ENCODE measurements around the gene ANKRD23. TPM values are rescaled to one million over a fixed set of nuclear protein-coding genes. Genes with fewer than 3 reads are reported as not detected.
"Not testable (repeated sequence)": the region's sequence is repeated elsewhere in the genome, so short reads cannot be mapped to it uniquely, and the experiment has no call there.

ANKRD23 gene
- total RNA-seq (2014; rRNA removed; shearing (Covaris generic)) = 1.8 and 4.0 TPM in 2 replicates
- polyA plus RNA-seq (2015; cell fraction: cytosol; rRNA removed) = 1.9 and 2.0 TPM in 2 replicates
- 13.6 and 29.5 TPM in 2 replicates for polyA plus RNA-seq (2015; cell fraction: nucleus; rRNA removed)

DNA sequence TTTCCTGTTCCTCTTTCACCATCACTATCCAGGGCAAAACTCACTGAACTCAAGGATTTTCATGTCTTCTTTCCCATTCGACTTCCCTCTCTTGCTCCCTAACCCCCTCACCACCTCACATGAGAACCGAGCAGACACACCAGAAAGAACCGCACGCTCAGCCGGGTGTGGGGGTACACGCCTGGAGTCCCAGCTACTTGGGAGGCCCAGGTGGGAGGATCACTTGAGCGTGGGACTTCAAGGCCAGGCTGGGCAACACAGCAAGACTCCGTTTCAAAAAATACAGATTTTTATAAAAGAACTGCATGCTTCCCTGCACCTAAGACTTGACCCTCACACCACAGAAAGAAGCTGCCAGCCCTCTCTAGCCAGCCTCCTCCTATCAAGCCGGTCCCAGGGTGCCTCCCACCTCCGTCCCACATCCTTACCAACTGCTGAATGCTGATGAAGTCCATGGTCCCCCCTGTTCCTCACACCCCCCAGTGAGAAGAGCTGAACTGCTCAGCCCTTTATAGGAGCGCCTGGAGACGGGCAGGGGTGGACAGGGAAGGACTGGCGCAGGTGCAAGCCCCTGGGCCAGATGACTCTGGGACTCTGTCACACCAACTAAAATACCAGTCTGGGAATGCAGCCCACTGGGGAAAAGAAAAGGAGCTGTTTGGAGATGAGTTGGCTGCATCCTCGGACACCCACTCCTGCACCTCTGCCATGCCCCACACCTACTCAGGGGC is at the start of gene ANKRD23:
Gene ANKRD23, minus strand, starts transcription at position 484 of the 731 bp plus-strand sequence. Its CDS starts 29 bp downstream, at position 455.
- in situ Hi-C loops (cut with HindIII; ENCODE audit: low pct_unique_long_range_greater_than_20kb, low sequenced_read_pairs) = no loop called here
- DNase-seq (ENCODE audit: low read depth, low spot score) = no peak

DNA sequence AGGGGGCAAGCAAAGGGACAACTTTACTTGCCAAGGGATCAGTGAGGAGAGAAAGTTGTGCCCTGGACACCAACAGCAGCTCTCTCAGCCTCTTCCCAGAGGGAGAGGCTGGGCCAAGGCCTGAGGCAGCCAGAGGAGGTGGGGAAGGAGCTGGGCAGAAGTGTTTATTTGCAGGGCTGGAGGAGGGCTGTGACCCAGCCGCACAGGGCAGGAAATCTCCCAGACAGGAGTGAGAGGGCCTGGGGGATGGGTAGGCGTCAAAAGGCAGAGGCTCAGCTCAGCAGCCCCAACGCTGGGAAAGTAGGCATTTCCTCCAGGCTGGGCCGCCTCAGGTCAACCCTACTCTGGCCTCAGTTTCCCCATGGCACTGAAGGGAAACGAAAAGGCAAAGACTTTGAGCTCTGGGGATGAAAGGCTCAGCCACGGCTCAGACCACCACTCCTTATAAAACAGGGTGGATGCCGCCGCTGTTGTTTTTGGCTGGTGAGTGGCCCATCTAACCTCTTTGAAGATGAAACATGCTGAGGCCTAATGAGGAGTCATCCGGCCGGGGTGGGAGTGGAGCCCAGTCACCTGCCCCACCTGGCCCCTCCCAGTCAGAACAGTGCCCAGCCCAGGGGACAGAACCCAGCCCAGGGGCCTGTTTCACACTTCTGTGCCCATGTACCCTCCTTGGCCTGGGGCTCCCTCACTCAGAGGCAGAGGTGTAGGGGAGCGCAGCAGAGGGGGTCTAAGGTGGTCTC is 47.9 kb upstream of the ANKRD23 start:
- in situ Hi-C loops (cut with HindIII; ENCODE audit: low pct_unique_long_range_greater_than_20kb, low sequenced_read_pairs) = no loop called here
- no peak for DNase-seq (ENCODE audit: low read depth, low spot score)

DNA sequence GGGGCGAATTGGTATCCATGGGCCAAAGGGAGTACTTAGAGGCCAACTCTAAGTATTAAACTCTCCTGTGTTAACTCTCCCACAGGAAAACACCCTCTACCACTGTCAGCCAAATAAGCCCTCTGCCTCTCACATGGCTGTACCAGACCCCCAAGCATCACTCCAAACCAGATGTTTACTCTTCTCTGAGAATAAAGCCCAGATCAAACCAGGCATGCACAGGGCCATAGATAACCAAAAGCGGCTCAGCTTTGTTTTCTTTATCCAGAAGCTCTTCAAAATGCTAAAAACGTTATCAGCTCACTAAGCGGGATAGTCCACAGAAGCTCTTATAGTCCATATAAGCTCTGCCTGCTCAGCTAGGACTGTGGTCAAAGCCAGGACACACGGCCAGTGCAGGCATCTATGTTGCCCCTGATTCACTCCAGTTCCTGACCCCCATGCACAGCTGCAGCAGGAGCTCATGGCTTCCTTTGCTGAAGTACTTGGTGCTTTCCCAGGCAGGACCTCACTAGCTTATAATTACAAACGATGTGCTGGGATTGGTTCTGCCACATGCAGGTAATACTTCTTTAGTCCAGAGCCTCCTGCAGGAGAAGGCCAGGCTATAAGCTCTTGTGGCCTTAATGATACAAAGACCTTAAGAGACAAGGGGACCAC is 47.0 kb upstream of the ANKRD23 start:
- no peak for DNase-seq (ENCODE audit: low read depth, low spot score)
- in situ Hi-C loops (cut with HindIII; ENCODE audit: low pct_unique_long_range_greater_than_20kb, low sequenced_read_pairs) = no loop called here

DNA sequence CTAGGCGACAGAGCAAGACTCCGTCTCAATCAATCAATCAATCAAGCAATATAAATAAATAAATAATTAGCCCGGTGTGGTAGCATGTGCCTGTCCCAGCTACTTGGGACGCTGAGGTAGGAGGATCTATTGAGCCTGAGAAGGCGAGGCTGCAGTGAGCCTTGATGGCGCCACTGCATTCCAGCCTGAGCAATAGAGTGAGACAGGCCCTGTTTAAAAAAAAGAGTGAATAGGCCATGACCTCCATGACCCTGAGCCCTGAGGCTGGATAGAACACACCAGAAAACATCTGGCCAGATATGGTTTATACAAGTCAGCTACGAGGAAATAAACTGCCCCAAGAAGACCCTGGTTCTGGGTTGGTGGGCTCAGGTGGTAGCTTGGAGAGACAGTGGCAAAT is 46.4 kb upstream of the ANKRD23 start:
- in situ Hi-C loops (cut with HindIII; ENCODE audit: low pct_unique_long_range_greater_than_20kb, low sequenced_read_pairs) = no loop called here

DNA sequence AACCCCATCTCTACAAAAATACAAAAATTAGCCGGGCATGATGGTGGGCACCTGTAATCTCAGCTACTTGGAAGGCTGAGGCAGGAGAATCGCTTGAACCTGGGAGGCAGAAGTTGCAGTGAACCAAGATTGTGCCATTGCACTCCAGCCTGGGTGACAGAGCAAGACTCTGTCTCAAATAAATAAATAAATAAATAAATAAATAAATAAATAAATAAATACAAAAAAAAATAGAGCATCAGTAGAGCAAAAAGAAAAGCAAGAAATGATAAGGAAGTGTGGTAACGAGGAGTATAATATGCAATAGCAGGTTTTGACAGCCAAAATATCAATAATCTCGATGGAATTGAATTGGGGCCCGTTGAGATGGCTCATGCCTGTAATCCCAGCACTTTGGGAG is 45.7 kb upstream of the ANKRD23 start:
- in situ Hi-C loops (cut with HindIII; ENCODE audit: low pct_unique_long_range_greater_than_20kb, low sequenced_read_pairs); DNase-seq (ENCODE audit: low read depth, low spot score): not testable (repeated sequence)

More for the DNA sequence above, 46.4 kb upstream of the ANKRD23 start:
- no peak for DNase-seq (ENCODE audit: low read depth, low spot score)

DNA sequence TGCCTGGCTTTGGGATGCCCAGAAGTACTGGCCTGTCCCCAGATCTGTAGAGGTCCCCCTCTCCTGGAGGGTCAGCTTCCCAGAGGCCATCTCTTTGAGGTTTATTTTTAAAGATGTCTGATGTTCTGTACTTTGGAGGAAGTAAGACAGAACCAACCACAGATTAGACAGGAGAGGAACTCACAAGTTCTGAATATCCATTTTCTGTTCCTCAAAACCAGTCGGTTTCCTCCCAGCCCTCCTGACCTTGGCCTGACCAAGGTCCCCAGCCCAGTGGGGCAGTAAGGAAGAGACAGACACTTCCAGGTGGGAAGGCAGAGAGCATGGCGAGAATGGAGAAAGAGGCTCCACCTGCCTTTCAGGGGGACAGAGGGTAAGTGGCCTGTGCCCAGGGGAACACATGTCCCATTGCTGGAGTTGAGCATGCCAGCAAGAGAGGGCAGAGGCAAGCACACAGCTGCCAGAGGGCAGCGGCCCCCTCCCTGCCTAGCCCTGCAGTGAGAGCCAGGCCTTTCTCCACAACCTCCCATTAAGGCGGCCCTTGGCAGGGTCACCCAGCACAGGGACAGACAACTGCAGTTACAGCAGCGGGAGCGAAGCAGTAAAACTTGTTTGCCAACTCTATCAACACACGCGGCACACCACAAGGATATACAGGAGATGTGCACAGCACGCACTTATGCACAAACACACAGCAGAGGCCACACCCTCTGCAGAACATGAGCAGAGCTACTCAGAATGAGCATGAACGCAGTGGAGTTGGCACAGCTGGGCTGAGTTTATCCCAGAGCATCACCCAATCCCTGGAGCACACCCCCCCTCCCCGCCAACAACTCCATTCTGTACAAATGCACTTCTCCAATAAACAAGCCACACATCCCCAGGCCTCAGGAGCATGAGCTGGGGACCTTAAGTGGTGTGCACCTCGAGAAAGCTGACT is 44.5 kb upstream of the ANKRD23 start:
- DNase-seq (ENCODE audit: low read depth, low spot score) = no peak
- in situ Hi-C loops (cut with HindIII; ENCODE audit: low pct_unique_long_range_greater_than_20kb, low sequenced_read_pairs) = no loop called here

DNA sequence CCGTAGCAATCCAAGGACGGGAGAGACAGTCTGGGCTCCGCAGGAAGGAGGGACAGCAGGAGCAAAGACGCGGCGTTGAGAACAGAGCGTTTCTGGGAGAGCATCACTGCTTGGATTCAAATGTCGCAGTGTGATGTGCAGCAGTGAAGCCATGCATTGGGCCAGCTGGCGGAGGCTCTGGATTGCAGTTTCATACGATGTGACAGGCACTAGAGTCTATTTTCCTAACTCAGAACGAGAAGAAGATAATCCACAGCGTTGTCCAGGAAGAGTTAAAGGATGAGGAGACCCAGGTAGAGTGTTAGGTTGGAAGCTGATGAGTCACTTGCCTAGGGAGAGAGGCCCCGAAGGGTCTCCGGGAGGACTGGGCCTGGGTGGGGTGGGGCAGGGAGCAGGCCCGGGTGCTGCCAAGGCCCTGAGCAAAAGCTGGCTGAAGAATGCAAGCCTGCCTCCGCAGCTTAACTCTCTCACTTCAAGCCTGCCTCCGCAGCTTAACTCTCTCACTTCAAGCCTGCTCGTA is 43.7 kb upstream of the ANKRD23 start:
- in situ Hi-C loops (cut with HindIII; ENCODE audit: low pct_unique_long_range_greater_than_20kb, low sequenced_read_pairs) = no loop called here
- DNase-seq (ENCODE audit: low read depth, low spot score) = no peak

DNA sequence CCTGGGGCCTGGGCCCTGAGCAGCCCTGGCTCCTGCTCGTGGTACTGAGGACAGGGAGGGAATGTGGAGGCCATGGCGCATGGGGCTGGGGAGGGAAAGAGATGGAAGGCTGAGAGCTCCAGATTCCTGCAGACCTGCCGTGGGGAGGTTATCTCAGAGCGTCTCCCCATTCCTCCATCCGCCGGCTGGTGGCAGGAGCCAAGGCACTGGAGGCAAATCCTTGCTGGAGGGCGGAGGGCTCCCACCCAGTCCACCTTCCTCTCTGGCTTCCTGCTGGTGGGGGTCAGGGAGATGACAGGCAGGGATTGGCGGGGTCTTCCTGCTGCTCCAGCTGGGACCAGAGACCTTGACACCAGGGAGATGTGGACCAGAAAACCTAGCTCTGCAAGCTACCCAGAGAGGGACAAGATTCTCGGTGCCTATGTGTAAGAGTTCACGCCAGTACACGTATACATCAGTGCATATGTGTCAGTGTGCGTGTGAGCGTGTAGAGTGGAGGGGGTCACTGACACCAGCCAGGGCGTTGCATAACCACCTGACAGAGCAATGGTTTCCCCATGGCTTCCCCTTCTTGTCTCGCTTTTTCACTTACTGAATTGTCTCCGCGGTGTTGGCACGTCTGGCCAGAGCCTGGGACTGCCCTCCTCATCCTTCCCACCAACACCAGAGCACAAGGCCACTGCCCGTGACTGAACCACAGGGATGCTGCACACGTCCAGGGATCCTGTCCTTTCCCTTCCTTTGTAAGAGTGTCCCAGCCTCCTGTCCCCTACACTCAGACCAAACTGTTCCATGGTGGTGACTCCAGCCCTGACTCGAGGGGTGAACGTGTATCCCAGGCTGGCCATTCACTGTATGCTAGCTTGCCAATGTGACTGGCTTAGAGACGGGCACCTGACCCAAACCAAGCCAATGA is 41.9 kb upstream of the ANKRD23 start:
- in situ Hi-C loops (cut with HindIII; ENCODE audit: low pct_unique_long_range_greater_than_20kb, low sequenced_read_pairs) = no loop called here

DNA sequence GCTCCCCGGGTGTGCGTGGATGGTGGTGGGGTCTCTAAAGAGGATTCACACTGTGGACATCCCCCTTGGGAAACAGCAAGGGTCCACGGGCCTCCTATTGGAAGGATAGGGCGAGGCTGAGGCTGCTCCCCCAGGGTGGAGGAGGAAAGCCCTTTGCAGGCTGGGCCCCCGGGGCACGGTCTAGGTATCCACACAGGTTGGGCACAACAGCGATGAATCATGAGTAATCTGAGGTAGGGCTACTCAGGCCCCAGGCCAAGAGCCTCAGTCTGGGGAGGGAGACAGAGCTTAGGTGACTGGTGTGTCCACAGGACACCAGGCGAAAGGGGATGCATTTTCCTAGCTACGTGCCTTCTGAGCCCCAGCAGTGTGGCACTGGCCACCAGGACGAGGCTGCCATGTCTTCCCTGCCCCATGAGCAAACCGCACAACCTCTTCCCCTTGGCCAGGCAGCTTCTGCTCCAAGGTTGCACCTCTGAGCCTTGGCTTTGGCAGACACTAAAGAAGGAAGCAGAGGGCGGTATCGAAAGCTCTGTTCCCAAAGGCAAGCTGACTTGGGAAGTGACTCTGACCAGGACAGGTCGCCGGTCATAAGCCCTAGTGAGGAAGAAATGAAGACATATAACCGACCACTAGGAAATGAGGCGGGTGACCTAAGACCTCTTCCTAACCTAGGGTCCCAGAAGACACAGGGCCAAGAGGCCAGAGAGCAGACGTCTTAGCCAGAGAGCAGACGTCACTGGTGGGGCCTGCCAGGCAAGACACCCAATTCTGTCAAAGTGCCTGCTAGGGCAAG is 40.7 kb upstream of the ANKRD23 start:
- in situ Hi-C loops (cut with HindIII; ENCODE audit: low pct_unique_long_range_greater_than_20kb, low sequenced_read_pairs) = no loop called here

More for the DNA sequence above, 41.9 kb upstream of the ANKRD23 start:
- DNase-seq (ENCODE audit: low read depth, low spot score) = no peak

DNA sequence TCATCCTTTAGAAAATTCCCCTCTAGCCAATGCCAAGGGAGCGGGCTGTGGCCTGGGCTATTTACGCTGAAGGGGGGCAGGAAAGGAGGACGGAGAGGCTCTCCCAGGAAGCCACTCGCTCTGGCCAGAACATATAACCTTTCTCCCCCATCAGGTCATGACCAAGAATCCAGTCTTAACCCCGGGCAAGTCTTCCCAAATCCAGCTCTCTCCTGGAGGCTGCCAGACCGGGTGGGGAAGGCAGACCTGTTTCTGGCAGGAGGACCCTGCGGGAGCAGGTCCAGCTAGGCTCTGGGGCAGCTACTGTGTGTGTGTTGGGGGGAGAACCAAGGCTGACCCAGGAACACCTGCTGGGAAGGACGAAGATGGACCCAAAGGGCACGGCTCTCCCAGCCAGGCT is 39.5 kb upstream of the ANKRD23 start:
- no peak for DNase-seq (ENCODE audit: low read depth, low spot score)
- in situ Hi-C loops (cut with HindIII; ENCODE audit: low pct_unique_long_range_greater_than_20kb, low sequenced_read_pairs) = no loop called here

More for the DNA sequence above, 40.7 kb upstream of the ANKRD23 start:
- DNase-seq (ENCODE audit: low read depth, low spot score) = no peak

DNA sequence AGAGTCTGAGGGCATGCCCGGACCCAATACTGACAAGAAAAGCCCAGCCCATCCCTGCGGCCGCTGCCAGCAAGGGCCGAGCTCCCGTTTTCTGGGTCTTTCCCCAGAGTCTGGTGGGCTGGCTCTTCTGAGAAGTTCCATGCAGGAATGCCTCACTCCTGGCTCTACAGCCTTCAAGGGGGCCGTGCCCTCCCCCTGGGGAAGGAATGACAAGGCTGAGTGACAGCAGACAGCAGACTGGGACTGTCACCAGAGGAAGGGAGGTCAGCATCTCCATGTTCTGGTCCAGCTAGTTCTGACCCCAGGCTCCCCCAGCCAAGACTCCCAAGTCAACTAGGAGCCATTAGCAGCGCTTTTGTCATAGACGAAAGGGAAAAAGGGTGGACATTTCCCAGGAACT is 39.1 kb upstream of the ANKRD23 start:
- in situ Hi-C loops (cut with HindIII; ENCODE audit: low pct_unique_long_range_greater_than_20kb, low sequenced_read_pairs) = no loop called here
- no peak for DNase-seq (ENCODE audit: low read depth, low spot score)

DNA sequence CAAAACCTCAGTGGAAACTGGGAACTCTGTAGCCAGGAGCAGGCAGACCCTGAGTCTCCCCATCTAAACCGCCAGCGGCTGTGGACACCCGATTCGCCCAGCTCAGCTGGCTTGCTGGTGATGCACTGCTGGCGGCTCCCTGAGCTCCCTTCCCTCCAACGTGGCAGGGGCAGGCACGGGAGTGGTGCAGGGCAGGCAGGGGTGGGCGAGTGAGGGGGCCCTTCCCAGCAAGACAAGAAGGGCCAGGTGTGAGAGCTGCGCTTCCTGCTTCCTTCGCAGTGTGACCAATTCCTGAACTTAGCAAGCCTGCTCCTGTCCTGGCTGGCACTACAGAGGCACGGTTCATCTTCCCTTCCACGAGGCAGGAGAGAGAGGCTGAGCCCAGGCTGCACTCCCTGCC is 38.4 kb upstream of the ANKRD23 start:
- in situ Hi-C loops (cut with HindIII; ENCODE audit: low pct_unique_long_range_greater_than_20kb, low sequenced_read_pairs) = no loop called here
- no peak for DNase-seq (ENCODE audit: low read depth, low spot score)

DNA sequence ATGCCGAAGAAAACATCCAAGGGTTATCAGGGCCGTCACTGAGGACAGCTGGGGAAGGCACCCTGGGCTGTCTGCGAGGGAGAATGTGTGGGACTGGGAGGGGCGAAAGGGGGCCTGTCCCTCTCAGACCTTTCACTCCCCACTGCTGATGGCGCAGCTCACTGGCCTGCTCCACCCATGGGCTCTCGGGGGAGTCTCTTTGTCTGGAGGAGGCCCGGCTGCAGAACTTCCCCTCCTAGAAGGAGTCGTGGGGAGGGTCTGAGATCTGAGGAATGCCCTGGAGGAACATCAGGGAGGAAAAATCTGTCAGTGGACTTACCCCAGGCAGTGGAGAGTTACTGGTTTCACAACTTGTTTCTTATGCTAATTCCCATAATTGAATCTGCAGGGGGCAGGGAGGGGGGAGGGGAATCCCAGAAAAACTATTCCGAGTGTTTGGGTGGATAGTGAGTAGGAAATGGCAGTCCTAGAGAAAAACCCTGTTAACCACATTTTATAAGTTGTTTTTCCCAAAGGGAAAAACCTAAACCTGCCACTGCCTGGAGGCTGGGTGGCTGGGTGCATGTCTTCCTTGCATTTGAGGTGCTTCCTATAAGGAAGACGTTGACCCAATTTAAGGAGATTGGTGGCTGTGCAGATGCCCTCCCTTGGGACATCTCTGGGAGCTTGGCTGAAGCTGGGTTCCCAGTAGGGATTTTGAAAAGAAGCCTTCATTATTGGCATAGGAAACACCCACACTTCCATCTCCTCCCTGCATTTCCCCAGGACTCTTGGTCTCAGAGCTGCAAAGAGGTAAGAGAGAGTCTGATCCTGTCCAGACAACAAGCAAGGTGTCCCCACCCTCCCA is 37.8 kb upstream of the ANKRD23 start:
- DNase-seq (ENCODE audit: low read depth, low spot score) = no peak
- in situ Hi-C loops (cut with HindIII; ENCODE audit: low pct_unique_long_range_greater_than_20kb, low sequenced_read_pairs) = no loop called here

DNA sequence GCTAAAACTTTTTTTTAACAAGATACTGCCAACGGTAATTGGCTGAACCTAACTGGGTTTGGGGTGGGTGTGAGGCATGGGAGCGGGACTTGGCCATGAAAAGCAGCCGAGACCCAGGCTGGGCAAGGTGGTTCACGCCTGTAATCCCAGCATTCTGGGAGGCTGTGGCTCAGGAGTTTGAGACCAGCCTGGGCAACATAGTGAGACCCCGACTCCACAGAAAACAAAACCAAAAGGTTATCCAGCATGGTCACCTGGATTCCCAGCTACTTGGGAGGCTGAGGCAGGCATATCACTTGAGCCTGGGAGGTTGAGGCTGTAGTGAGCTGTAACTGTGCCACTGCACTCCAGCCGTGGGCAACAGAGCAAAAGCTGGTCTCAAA is 37.1 kb upstream of the ANKRD23 start:
- DNase-seq (ENCODE audit: low read depth, low spot score) = no peak
- in situ Hi-C loops (cut with HindIII; ENCODE audit: low pct_unique_long_range_greater_than_20kb, low sequenced_read_pairs) = no loop called here

All from SK-MEL-5 (cell line).